Neural cell (in vitro differentiated cells): ENCODE results near the gene HEATR1. TPM values are rescaled to one million over a fixed set of nuclear protein-coding genes. Genes with fewer than 3 reads are reported as not detected.

Experiments
- H2AFZ ChIP-seq: fragments of 200-600, 300-800 bp; sonication (generic), shearing (Covaris generic); 2 replicates; pipeline ENCODE4 v1.6.0; 2014; ENCODE audit warnings: low read depth, mild to moderate bottlenecking, antibody characterized with exemption, low read length, moderate library complexity
- H3F3A ChIP-seq: fragments of 200-600 bp; shearing (Covaris generic); 2 replicates; pipeline ENCODE4 v1.6.1; 2016; ENCODE audit warnings: mild to moderate bottlenecking, moderate library complexity, mixed read lengths, antibody characterized with exemption, low read length; ENCODE audit not compliant: insufficient read depth, poor library complexity, severe bottlenecking
- H3K27ac ChIP-seq: fragments of 200-600, 300-800 bp; sonication (generic), shearing (Covaris generic); 2 replicates; pipeline ENCODE4 v1.5.1; 2014; ENCODE audit warnings: mild to moderate bottlenecking, low read length, moderate library complexity
- H3K27me3 ChIP-seq: fragments of 300-800, 200-600 bp; sonication (generic), shearing (Covaris generic); 2 replicates; pipeline ENCODE4 v1.6.0; 2014; ENCODE audit warnings: mild to moderate bottlenecking, low read depth, low read length, moderate library complexity; ENCODE audit not compliant: insufficient read depth
- H3K36me3 ChIP-seq: fragments of 300-800, 200-600 bp; sonication (generic), shearing (Covaris generic); 2 replicates; pipeline ENCODE4 v1.5.1; 2014; ENCODE audit warnings: mild to moderate bottlenecking, antibody characterized with exemption, low read length, moderate library complexity; ENCODE audit not compliant: insufficient read depth
- H3K4me2 ChIP-seq: fragments of 300-800, 200-600 bp; sonication (generic), shearing (Covaris generic); 2 replicates; pipeline ENCODE4 v1.6.0; 2014; ENCODE audit warnings: mild to moderate bottlenecking, low read length
- H3K4me3 ChIP-seq: fragments of 300-800, 200-600 bp; sonication (generic), shearing (Covaris generic); 2 replicates; pipeline ENCODE4 v1.5.1; 2014; ENCODE audit warnings: mild to moderate bottlenecking, low read length, moderate library complexity
- H3K79me2 ChIP-seq: fragments of 200-600 bp; shearing (Covaris generic); replicated peaks from 2 replicates; pipeline ENCODE4 v1.6.0; 2014; ENCODE audit warnings: mild to moderate bottlenecking, low read length, moderate library complexity; ENCODE audit not compliant: insufficient read depth
- H3K9ac ChIP-seq: fragments of 300-800, 200-600 bp; sonication (generic), shearing (Covaris generic); 2 replicates; pipeline ENCODE4 v1.6.1; 2016; ENCODE audit warnings: mild to moderate bottlenecking, low read length, mixed read lengths
- H3K9me2 ChIP-seq: fragments of 200-600 bp; shearing (Covaris generic); 2 replicates; pipeline ENCODE4 v1.6.1; 2016; ENCODE audit warnings: mild to moderate bottlenecking, low read length, mixed read lengths; ENCODE audit not compliant: insufficient read depth
- H3K9me3 ChIP-seq: fragments of 200-600, 300-800 bp; sonication (generic), shearing (Covaris generic); 2 replicates; pipeline ENCODE4 v1.6.1; 2016; ENCODE audit warnings: mild to moderate bottlenecking, mixed run types, low read length, moderate library complexity, mixed read lengths
- H4K20me1 ChIP-seq: fragments of 200-600 bp; shearing (Covaris generic); 2 replicates; pipeline ENCODE4 v1.6.1; 2016; ENCODE audit warnings: mild to moderate bottlenecking, mixed run types; ENCODE audit not compliant: insufficient read depth
- EP300 ChIP-seq: fragments of 450-650 bp; conservative IDR thresholded peaks from 2 replicates; pipeline ENCODE4 v1.6.1; 2014; ENCODE audit warnings: antibody characterized with exemption, mild to moderate bottlenecking, moderate library complexity; ENCODE audit not compliant: poor library complexity, severe bottlenecking
- EZH2 ChIP-seq: fragments of 200-600, 300-800 bp; shearing (Covaris generic), sonication (generic); IDR thresholded peaks from 2 replicates; pipeline ENCODE4 v1.6.1; 2014; ENCODE audit warnings: antibody characterized with exemption, low read length, borderline replicate concordance, mild to moderate bottlenecking; ENCODE audit not compliant: insufficient read depth, poor library complexity, severe bottlenecking
- MXI1 ChIP-seq: fragments of 450-650 bp; conservative IDR thresholded peaks from 2 replicates; pipeline ENCODE4 v1.6.1; 2014; ENCODE audit warnings: antibody characterized with exemption, mild to moderate bottlenecking; ENCODE audit not compliant: poor library complexity, severe bottlenecking
- POLR2AphosphoS5 ChIP-seq: IDR thresholded peaks from 2 replicates; pipeline ENCODE4 v1.6.1; 2012
- RAD21 ChIP-seq: fragments of 450-650 bp; conservative IDR thresholded peaks from 2 replicates; pipeline ENCODE4 v1.6.1; 2014; ENCODE audit warnings: antibody characterized with exemption, mild to moderate bottlenecking, moderate library complexity
- REST ChIP-seq: IDR thresholded peaks from 2 replicates; pipeline ENCODE4 v1.6.1; 2012; ENCODE audit warnings: borderline replicate concordance
- SMC3 ChIP-seq: fragments of 450-650 bp; conservative IDR thresholded peaks from 2 replicates; pipeline ENCODE4 v1.6.1; 2014; ENCODE audit warnings: antibody characterized with exemption, mild to moderate bottlenecking, moderate library complexity; ENCODE audit not compliant: poor library complexity
- TAF1 ChIP-seq: IDR thresholded peaks from 2 replicates; pipeline ENCODE4 v1.6.1; 2012; ENCODE audit warnings: low read depth
- polyA plus RNA-seq: library from polyadenylated mRNA; depleted of rRNA; stranded (reverse); fragments of >200 nt; gene quantifications from 2 replicates; pipeline ENCODE4 v1.2.3, GENCODE V29; 2014
- TF ChIP-seq, protein P1 (sequence below): fragments of 450-650 bp; IDR thresholded peaks from 2 replicates; pipeline ENCODE4 v1.5.1; 2014; ENCODE audit warnings: antibody characterized with exemption, mild to moderate bottlenecking, moderate library complexity; ENCODE audit not compliant: poor library complexity, severe bottlenecking

The HEATR1 gene
- polyA plus RNA-seq, 1 donor from 2014 or later: 5.9 TPM

DNA sequence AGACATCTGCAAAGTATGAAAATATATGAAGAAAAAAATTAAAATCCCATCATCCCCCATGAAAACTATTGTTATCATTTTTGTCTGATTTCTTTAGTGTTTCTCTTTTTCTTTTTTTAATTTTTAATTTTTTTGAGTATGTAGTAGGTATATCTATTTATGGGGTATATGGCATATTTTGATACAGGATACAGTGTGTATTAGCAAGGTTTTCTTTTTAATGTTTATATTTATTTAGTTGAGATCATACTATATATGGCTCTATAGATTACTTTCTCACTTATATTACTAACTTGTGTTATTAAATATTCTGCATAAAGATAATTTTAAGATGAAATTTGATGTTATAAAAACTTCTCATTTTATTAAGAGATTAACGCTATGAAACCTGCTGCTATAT, 69.1 kb downstream of the HEATR1 start (continued):
- TF ChIP-seq TAF1 (no peak), EP300 (no peak), SMC3 (no peak)

DNA sequence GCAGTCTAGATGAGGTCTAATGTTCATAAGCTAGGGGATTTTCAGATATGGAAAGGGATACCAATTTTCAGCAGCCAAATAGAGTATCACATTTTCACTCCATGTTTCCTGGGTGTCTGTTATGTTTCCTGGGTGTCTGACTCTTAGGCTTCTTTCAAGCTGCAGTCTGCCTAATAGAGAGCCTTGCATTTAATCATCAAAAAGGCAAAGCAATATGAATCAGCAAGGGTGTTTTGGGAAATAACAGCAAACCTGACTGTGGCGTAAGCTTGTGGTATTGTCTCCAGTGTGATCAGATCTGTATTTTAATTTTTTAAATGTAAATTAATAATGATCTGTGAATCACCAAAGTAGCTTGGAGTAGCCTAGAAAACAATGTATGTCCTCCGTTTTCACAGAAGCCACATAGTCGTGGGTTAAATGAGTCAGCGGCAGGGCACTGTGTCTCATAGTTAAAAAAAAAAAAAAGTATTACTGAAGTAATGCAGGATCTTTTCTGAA, 70.1 kb downstream of the HEATR1 start:
- H3K27me3 ChIP-seq: no peaks in the 10 kb centered on the region
- H3K4me2 ChIP-seq: no peak overlapping the region
- no peak overlapping the region for H2AFZ ChIP-seq
- H4K20me1 ChIP-seq: no peaks in the 10 kb centered on the region
- no peaks in the 10 kb centered on the region for H3K79me2 ChIP-seq
- H3F3A ChIP-seq: no peaks in the 10 kb centered on the region
- H3K9me2 ChIP-seq: no peaks in the 10 kb centered on the region
- H3K9me3 ChIP-seq: no peaks in the 10 kb centered on the region
- TF ChIP-seq TAF1 (no peak), SMC3 (no peak), EP300 (no peak), POLR2AphosphoS5 (no peak), REST (no peak)
- no peak overlapping the region for H3K9ac ChIP-seq
- H3K4me3 ChIP-seq: no peak overlapping the region
- H3K36me3 ChIP-seq: no peaks in the 10 kb centered on the region
- H3K27ac ChIP-seq: no peak overlapping the region

- H3K4me2 ChIP-seq: no peak overlapping the region
- H2AFZ ChIP-seq: no peak overlapping the region
Observed at GRCh38 chr1:236532850-236533249, 71.5 kb downstream of the HEATR1 start.

More at GRCh38 chr1:236532850-236533249, 71.5 kb downstream of the HEATR1 start:
- Histone ChIP-seq H3F3A (no peaks in the 10 kb centered on the region), H3K36me3 (no peaks in the 10 kb centered on the region), H3K9me2 (no peaks in the 10 kb centered on the region), H3K27me3 (no peaks in the 10 kb centered on the region), H3K9ac (no peak overlapping the region), H3K4me3 (no peak overlapping the region), H4K20me1 (no peaks in the 10 kb centered on the region), H3K9me3 (no peaks in the 10 kb centered on the region), H3K79me2 (no peaks in the 10 kb centered on the region), H3K27ac (no peak overlapping the region)
- TF ChIP-seq TAF1: no peak
- no peak for TF ChIP-seq RAD21
- TF ChIP-seq MXI1: no peak
- TF ChIP-seq EP300: no peak
- TF ChIP-seq REST: no peak
- TF ChIP-seq POLR2AphosphoS5: no peak
- TF ChIP-seq SMC3: no peak
- TF ChIP-seq EZH2: no peak
- TF ChIP-seq, protein P1, sequence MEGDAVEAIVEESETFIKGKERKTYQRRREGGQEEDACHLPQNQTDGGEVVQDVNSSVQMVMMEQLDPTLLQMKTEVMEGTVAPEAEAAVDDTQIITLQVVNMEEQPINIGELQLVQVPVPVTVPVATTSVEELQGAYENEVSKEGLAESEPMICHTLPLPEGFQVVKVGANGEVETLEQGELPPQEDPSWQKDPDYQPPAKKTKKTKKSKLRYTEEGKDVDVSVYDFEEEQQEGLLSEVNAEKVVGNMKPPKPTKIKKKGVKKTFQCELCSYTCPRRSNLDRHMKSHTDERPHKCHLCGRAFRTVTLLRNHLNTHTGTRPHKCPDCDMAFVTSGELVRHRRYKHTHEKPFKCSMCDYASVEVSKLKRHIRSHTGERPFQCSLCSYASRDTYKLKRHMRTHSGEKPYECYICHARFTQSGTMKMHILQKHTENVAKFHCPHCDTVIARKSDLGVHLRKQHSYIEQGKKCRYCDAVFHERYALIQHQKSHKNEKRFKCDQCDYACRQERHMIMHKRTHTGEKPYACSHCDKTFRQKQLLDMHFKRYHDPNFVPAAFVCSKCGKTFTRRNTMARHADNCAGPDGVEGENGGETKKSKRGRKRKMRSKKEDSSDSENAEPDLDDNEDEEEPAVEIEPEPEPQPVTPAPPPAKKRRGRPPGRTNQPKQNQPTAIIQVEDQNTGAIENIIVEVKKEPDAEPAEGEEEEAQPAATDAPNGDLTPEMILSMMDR: no peak
